ENCODE measurements around the gene C22orf42. TPM values are rescaled to one million over a fixed set of nuclear protein-coding genes. Genes with fewer than 3 reads are reported as not detected.
"Not testable (repeated sequence)": the region's sequence is repeated elsewhere in the genome, so short reads cannot be mapped to it uniquely, and the experiment has no call there.

C22orf42 gene
- total RNA-seq, 3 donors from 2014 or later (not counting 1 experiment from before 2014, with no cell fraction given) = not detected

DNA sequence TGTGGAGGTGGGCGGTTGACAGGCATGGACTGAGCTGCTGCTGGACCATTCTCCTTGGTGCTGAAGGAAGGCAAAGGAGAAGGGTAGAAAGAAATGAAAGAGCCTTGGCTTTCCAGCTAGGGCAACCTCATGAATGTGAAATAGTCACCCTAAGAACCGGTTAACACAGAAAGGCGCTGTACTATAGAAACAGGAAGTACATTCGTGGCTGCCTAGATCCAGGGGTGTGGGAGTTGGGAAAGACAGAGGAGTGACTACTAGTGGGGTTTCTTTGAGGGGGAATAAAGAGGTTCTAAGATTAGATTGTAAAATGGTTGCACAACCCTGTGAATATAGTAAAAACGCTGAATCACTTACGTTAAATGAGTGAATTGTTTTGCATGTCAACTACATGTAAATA, 7.5 kb downstream of the C22orf42 start:
- H3K4me3 ChIP-seq (ENCODE audit: low read length); H3K4me1 ChIP-seq (ENCODE audit: control insufficient read depth, insufficient read depth, low read length); H3K27me3 ChIP-seq (ENCODE audit: control insufficient read depth, insufficient read depth, low read length); H3K9me3 Mint-ChIP-seq; DNase-seq; H3K27ac ChIP-seq (ENCODE audit: low read length); H3K36me3 ChIP-seq (ENCODE audit: control insufficient read depth, insufficient read depth, low read length); H3K4me1 Mint-ChIP-seq; H3K9me3 ChIP-seq (ENCODE audit: control insufficient read depth, insufficient read depth, low read length); intact Hi-C loops (cut with micrococcal nuclease); H3K27ac Mint-ChIP-seq; ATAC-seq; H3K4me3 Mint-ChIP-seq; H3K36me3 Mint-ChIP-seq: not testable (repeated sequence)
- peaks cover 10 to 13% of the 10 kb centered on the region in 2 donors for H3K27me3 Mint-ChIP-seq (ENCODE audit: low read depth in 2 of 2)
- WGBS (ENCODE audit: insufficient coverage) = 61% methylated on average over 6 of the region's 6 CpGs

DNA sequence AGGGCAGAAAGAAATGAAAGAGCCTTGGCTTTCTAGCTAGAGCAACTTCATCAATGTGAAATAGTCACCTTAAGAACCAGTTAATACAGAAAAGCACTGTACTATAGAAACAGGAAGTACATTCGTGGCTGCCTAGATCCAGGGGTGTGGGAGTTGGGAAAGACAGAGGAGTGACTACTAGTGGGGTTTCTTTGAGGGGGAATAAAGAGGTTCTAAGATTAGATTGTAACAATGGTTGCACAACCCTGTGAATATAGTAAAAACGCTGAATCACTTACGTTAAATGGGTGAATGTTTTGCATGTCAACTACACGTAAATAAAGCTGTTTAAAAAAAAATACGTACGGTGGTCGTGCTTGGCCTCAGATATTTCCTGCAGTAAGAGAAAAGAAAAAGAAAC, 8.5 kb downstream of the C22orf42 start:
- DNase-seq; H3K4me3 ChIP-seq (ENCODE audit: low read length); H3K36me3 Mint-ChIP-seq; ATAC-seq; H3K27me3 ChIP-seq (ENCODE audit: control insufficient read depth, insufficient read depth, low read length); H3K36me3 ChIP-seq (ENCODE audit: control insufficient read depth, insufficient read depth, low read length); H3K27ac Mint-ChIP-seq; H3K4me1 Mint-ChIP-seq; H3K27ac ChIP-seq (ENCODE audit: low read length); H3K4me3 Mint-ChIP-seq; intact Hi-C loops (cut with micrococcal nuclease); H3K4me1 ChIP-seq (ENCODE audit: control insufficient read depth, insufficient read depth, low read length); H3K9me3 ChIP-seq (ENCODE audit: control insufficient read depth, insufficient read depth, low read length); H3K9me3 Mint-ChIP-seq: not testable (repeated sequence)
- 55% methylated on average over 7 of the region's 7 CpGs for WGBS (ENCODE audit: insufficient coverage)
- H3K27me3 Mint-ChIP-seq (ENCODE audit: low read depth in 2 of 2) = peaks cover 10 to 13% of the 10 kb centered on the region in 2 donors

DNA sequence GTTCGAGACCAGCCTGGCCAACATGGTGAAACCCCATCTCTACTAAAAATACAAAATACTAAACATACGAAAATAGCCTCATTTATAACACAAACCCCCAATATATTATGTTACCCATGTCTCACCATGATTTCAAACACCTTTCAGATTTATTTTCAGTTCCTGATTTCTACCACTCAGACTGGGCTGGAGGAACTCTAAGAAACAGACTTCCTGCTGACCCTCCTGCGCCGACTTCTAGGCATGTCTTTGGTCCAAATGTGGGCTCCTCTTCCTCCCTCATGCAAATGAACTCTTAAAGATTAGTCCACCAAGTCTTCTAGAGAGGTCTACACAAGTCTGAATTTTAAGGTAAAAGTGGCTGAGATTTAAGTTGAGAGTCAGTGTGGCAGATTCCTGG, 10.7 kb downstream of the C22orf42 start:
- H3K4me1 Mint-ChIP-seq; H3K4me3 Mint-ChIP-seq; H3K27ac Mint-ChIP-seq; H3K36me3 Mint-ChIP-seq; H3K27me3 ChIP-seq (ENCODE audit: control insufficient read depth, insufficient read depth, low read length); H3K4me3 ChIP-seq (ENCODE audit: low read length); H3K27ac ChIP-seq (ENCODE audit: low read length); DNase-seq; H3K9me3 Mint-ChIP-seq; ATAC-seq; intact Hi-C loops (cut with micrococcal nuclease); H3K4me1 ChIP-seq (ENCODE audit: control insufficient read depth, insufficient read depth, low read length); H3K36me3 ChIP-seq (ENCODE audit: control insufficient read depth, insufficient read depth, low read length); H3K9me3 ChIP-seq (ENCODE audit: control insufficient read depth, insufficient read depth, low read length): not testable (repeated sequence)
- H3K27me3 Mint-ChIP-seq (ENCODE audit: low read depth in 2 of 2) = peaks cover 10 to 13% of the 10 kb centered on the region in 2 donors
- 38% methylated on average over 3 of the region's 4 CpGs for WGBS (ENCODE audit: insufficient coverage)

DNA sequence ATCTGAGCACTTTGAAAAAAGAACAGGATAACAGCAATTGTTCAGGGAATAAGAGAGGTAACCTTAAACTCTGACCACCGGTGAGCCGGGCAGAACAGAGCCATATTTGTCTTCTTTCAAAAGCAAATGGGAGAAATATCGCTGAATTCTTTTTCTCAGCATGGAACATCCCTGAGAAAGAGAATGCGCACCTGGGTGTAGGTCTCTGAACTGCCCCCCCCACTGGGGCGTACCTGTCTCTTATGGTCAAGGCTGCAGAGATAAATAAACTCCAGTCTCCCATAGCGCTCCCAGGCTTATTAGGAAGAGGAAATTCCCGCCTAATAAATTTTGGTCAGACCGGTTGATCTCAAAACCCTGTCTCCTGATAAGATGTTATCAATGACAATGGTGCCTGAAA, 12.0 kb downstream of the C22orf42 start:
- H3K27me3 ChIP-seq (ENCODE audit: control insufficient read depth, insufficient read depth, low read length); intact Hi-C loops (cut with micrococcal nuclease); DNase-seq; H3K36me3 ChIP-seq (ENCODE audit: control insufficient read depth, insufficient read depth, low read length); H3K9me3 Mint-ChIP-seq; H3K36me3 Mint-ChIP-seq; H3K4me1 ChIP-seq (ENCODE audit: control insufficient read depth, insufficient read depth, low read length); H3K4me3 Mint-ChIP-seq; H3K27ac Mint-ChIP-seq; H3K9me3 ChIP-seq (ENCODE audit: control insufficient read depth, insufficient read depth, low read length); H3K4me3 ChIP-seq (ENCODE audit: low read length); H3K27ac ChIP-seq (ENCODE audit: low read length); ATAC-seq; H3K4me1 Mint-ChIP-seq: not testable (repeated sequence)
- WGBS (ENCODE audit: insufficient coverage) = 87% methylated on average over 4 of the region's 8 CpGs
- H3K27me3 Mint-ChIP-seq (ENCODE audit: low read depth in 2 of 2) = peaks cover 10 to 13% of the 10 kb centered on the region in 2 donors

DNA sequence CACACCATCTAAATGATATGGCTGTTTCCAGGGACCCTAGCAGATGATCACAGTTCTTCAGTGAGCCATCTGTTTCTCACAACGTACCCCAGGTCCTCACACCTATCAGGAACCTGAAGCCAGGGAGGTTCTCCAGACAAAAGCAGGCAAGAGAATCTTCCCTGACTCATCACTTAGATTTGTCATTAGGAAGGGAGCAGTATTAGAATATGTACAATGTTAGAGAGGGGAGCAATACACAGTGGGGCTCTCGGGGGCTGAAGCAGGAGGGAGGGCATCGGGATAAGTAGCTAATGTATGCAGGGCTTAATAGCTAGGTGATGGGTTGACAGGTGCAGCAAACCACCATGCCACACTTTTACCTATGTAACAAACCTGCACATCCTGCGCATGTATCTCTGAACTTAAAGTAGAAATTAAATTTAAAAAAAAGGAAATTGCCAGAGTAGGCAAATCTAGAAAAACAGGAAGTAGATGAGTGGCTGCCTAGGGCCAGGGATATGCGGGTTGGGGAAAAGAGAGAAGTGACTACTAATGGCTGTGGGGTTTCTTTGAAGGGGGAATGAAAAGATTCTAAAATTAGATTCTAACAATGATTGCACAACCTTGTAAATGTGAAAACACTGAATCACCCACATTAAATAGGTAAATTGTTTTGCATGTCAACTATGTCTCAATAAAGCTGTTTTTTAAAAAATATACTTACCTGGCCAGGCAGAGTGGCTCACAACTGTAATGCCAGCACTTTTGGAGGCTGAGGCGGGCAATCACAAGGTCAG, 14.4 kb downstream of the C22orf42 start:
- no peaks in the 10 kb centered on the region for H3K4me1 Mint-ChIP-seq
- WGBS (ENCODE audit: insufficient coverage) = 45% methylated on average over 5 of the region's 6 CpGs
- H3K27ac Mint-ChIP-seq = no peak overlapping the region

More for the DNA sequence above, 14.4 kb downstream of the C22orf42 start:
- TF ChIP-seq, protein P1, sequence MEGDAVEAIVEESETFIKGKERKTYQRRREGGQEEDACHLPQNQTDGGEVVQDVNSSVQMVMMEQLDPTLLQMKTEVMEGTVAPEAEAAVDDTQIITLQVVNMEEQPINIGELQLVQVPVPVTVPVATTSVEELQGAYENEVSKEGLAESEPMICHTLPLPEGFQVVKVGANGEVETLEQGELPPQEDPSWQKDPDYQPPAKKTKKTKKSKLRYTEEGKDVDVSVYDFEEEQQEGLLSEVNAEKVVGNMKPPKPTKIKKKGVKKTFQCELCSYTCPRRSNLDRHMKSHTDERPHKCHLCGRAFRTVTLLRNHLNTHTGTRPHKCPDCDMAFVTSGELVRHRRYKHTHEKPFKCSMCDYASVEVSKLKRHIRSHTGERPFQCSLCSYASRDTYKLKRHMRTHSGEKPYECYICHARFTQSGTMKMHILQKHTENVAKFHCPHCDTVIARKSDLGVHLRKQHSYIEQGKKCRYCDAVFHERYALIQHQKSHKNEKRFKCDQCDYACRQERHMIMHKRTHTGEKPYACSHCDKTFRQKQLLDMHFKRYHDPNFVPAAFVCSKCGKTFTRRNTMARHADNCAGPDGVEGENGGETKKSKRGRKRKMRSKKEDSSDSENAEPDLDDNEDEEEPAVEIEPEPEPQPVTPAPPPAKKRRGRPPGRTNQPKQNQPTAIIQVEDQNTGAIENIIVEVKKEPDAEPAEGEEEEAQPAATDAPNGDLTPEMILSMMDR (IDR thresholded peaks at IDR 0.05) = no peak
- DNase-seq (no peak), ATAC-seq (peak in 2 of 3 donors; percentile 50 to 63)
- intact Hi-C loops (cut with micrococcal nuclease) = no loop called here
- H3K27me3 ChIP-seq (ENCODE audit: control insufficient read depth, insufficient read depth, low read length) = no peaks in the 10 kb centered on the region
- Mint-ChIP-seq H3K36me3 (peaks cover 5% of the 10 kb centered on the region), H3K9me3 (peaks cover 2 to 4% of the 10 kb centered on the region in 2 donors), H3K27me3 (ENCODE audit: low read depth in 2 of 2) (peaks cover 7 to 13% of the 10 kb centered on the region in 2 donors), H3K4me3 (no peak overlapping the region)
- H3K4me3 ChIP-seq (ENCODE audit: low read length) = no peak overlapping the region
- H3K9me3 ChIP-seq (ENCODE audit: control insufficient read depth, insufficient read depth, low read length) = no peaks in the 10 kb centered on the region
- H3K27ac ChIP-seq (ENCODE audit: low read length) = no peak overlapping the region
- no peaks in the 10 kb centered on the region for H3K36me3 ChIP-seq (ENCODE audit: control insufficient read depth, insufficient read depth, low read length)
- peaks cover 7% of the 10 kb centered on the region for H3K4me1 ChIP-seq (ENCODE audit: control insufficient read depth, insufficient read depth, low read length)

Data from natural killer cell (primary cell).